Measurements from ENCODE around the gene TGFBR1.

Gene TGFBR1

DNA sequence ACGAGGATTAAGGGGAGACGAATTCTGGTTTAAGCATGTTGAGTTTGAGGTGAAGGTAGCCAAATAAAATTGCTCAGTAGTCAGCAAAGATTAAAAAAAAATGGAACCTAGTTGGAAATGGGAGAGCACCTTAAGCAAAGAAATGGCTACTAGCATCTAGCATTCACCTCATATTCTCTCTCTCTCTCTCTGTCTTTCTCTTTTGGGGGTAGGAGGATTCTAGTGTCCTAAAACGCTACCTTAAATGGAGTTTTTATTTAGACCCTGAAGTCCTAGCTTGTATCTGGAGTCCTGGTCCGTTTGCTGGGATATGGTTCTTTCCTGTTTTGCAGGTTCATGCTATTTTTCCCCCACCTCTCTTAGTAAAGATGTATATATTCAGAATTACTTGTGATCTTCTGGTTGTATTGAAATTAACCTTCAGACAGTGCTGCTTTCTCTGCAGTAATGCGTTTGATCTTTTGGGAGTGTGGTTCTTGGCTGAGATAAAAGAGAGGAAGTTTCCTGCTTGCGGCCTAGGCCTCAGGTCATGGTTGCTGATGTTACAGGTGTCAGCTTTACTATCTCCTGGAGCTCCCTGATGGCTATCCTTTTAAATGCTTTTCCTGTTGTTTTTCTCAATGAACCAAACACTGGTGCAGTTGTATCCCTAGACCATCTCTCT is 8.0 kb downstream of the TGFBR1 start:
- CTCF ChIA-PET = interaction anchor here (0.7 to 2.3 kb wide), 4 partner anchors 9 to 264 kb away, joined by 3 to 9 read pairs (median 4); no protein-coding TSS in a partner anchor
- POLR2A ChIA-PET = no interaction called here
- no peak overlapping the region for H3K4me3 ChIP-seq (ENCODE audit: low read depth, low read length)
- TF ChIP-seq ZNF132 (tag by site-specific recombination; IDR thresholded peaks at IDR 0.05; ENCODE audit: borderline replicate concordance) = no peak
- no peak for TF ChIP-seq YY2 (tag by site-specific recombination; IDR thresholded peaks at IDR 0.05)
- TF ChIP-seq, protein P1, sequence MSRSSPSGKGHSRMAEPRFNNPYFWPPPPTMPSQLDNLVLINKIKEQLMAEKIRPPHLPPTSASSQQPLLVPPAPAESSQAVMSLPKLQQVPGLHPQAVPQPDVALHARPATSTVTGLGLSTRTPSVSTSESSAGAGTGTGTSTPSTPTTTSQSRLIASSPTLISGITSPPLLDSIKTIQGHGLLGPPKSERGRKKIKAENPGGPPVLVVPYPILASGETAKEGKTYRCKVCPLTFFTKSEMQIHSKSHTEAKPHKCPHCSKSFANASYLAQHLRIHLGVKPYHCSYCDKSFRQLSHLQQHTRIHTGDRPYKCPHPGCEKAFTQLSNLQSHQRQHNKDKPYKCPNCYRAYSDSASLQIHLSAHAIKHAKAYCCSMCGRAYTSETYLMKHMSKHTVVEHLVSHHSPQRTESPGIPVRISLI (tag by site-specific recombination; IDR thresholded peaks at IDR 0.05) = no peak
- TF ChIP-seq, protein P2, sequence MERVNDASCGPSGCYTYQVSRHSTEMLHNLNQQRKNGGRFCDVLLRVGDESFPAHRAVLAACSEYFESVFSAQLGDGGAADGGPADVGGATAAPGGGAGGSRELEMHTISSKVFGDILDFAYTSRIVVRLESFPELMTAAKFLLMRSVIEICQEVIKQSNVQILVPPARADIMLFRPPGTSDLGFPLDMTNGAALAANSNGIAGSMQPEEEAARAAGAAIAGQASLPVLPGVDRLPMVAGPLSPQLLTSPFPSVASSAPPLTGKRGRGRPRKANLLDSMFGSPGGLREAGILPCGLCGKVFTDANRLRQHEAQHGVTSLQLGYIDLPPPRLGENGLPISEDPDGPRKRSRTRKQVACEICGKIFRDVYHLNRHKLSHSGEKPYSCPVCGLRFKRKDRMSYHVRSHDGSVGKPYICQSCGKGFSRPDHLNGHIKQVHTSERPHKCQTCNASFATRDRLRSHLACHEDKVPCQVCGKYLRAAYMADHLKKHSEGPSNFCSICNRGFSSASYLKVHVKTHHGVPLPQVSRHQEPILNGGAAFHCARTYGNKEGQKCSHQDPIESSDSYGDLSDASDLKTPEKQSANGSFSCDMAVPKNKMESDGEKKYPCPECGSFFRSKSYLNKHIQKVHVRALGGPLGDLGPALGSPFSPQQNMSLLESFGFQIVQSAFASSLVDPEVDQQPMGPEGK (tag by site-specific recombination; IDR thresholded peaks at IDR 0.05) = no peak
- no peak for TF ChIP-seq ZNF513 (tag by site-specific recombination; IDR thresholded peaks at IDR 0.05)
- TF ChIP-seq SCRT2 (tag by site-specific recombination; IDR thresholded peaks at IDR 0.05) = 0 out of 2 replicates have a peak, but pooled peaks have one; percentile 12
- no peak for TF ChIP-seq ZNF292 (tag by site-specific recombination; IDR thresholded peaks at IDR 0.05; ENCODE audit: borderline replicate concordance, low read depth)
- no peaks in the 10 kb centered on the region for H3K36me3 ChIP-seq (ENCODE audit: control insufficient read depth in 2 of 2, insufficient read depth in 1 of 2, low read length in 2 of 2)
- H3K9me3 ChIP-seq (ENCODE audit: control insufficient read depth, insufficient read depth, low read depth, low read length) = no peaks in the 10 kb centered on the region
- H3K4me1 ChIP-seq (ENCODE audit: control insufficient read depth, insufficient read depth, low read length) = peaks cover 7% of the 10 kb centered on the region; the same call in 1 of the 2 replicates
- no peak overlapping the region for H3K27ac ChIP-seq (ENCODE audit: extremely low read depth, low read depth, low read length)

DNA sequence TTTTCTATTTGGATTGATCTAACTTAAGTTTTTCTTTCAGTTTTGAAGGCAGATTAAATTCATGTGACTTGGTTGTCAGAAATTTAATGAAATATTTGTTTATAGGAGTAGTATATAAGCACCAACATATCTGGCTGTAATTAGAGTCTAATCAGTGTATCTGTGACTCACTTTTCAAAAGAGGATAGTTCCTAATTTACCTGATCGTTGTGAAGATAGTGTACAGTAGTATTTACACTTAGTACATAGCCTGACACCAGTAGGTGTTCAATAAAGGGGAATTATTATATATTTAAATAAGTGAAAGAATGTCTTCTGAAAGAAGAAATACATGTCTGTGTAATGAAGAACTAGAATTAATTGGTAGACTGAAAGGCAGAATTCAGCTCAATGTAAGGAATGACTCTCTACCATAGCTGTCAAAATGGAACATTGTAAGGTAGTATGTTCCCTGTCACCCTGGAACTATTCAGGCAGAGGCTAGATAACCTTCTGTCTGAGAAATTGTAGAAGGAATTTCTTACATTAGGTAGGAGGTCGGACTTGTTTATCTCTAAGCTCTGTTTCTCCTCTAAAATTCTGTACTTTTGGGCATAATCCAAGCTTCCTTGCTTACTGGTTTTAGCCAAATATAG is 8.6 kb downstream of the TGFBR1 start:
- Histone ChIP-seq H3K27ac (ENCODE audit: extremely low read depth, low read depth, low read length) (no peak overlapping the region), H3K4me1 (ENCODE audit: control insufficient read depth, insufficient read depth, low read length) (peaks cover 7% of the 10 kb centered on the region; the same call in 1 of the 2 replicates), H3K36me3 (ENCODE audit: control insufficient read depth in 2 of 2, insufficient read depth in 1 of 2, low read length in 2 of 2) (no peaks in the 10 kb centered on the region), H3K9me3 (ENCODE audit: control insufficient read depth, insufficient read depth, low read depth, low read length) (no peaks in the 10 kb centered on the region), H3K4me3 (ENCODE audit: low read depth, low read length) (no peak overlapping the region)
- ChIA-PET CTCF (interaction anchor here (0.7 to 2.3 kb wide), 8 partner anchors 9 to 265 kb away, joined by 3 to 9 read pairs (median 4); partner anchors contain the start of gene TGFBR1), POLR2A (interaction anchor here (1.9 kb wide), 1 partner anchor 10 kb away, joined by 4 read pairs; the partner anchor contains the start of gene TGFBR1)
- TF ChIP-seq GLI4 (tag by site-specific recombination; IDR thresholded peaks at IDR 0.05) (no peak), PRDM4 (tag by site-specific recombination; IDR thresholded peaks at IDR 0.05) (no peak), ZNF354C (tag by site-specific recombination; IDR thresholded peaks at IDR 0.05; ENCODE audit: borderline replicate concordance, low read depth) (no peak), ZNF274 (IDR thresholded peaks at IDR 0.05; ENCODE audit: low read length) (no peak), ZNF274 (tag by site-specific recombination; IDR thresholded peaks at IDR 0.05; ENCODE audit: borderline replicate concordance) (no peak), ZNF610 (tag by site-specific recombination; IDR thresholded peaks at IDR 0.05; ENCODE audit: borderline replicate concordance) (no peak), ZBTB1 (tag by site-specific recombination; IDR thresholded peaks at IDR 0.05) (no peak), MZF1 (tag by site-specific recombination; IDR thresholded peaks at IDR 0.05; ENCODE audit: borderline replicate concordance) (no peak), ZNF473 (tag by site-specific recombination; IDR thresholded peaks at IDR 0.05) (no peak), ZNF837 (tag by site-specific recombination; IDR thresholded peaks at IDR 0.05) (no peak), ZNF629 (tag by site-specific recombination; IDR thresholded peaks at IDR 0.05) (no peak), ZNF16 (tag by site-specific recombination; IDR thresholded peaks at IDR 0.05; ENCODE audit: low read depth) (no peak), ZNF513 (tag by site-specific recombination; IDR thresholded peaks at IDR 0.05) (no peak)
- TF ChIP-seq, protein P3, sequence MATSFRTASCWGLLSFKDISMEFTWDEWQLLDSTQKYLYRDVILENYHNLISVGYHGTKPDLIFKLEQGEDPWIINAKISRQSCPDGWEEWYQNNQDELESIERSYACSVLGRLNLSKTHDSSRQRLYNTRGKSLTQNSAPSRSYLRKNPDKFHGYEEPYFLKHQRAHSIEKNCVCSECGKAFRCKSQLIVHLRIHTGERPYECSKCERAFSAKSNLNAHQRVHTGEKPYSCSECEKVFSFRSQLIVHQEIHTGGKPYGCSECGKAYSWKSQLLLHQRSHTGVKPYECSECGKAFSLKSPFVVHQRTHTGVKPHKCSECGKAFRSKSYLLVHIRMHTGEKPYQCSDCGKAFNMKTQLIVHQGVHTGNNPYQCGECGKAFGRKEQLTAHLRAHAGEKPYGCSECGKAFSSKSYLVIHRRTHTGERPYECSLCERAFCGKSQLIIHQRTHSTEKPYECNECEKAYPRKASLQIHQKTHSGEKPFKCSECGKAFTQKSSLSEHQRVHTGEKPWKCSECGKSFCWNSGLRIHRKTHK (tag by site-specific recombination; IDR thresholded peaks at IDR 0.05) = no peak
- TF ChIP-seq, protein P4, sequence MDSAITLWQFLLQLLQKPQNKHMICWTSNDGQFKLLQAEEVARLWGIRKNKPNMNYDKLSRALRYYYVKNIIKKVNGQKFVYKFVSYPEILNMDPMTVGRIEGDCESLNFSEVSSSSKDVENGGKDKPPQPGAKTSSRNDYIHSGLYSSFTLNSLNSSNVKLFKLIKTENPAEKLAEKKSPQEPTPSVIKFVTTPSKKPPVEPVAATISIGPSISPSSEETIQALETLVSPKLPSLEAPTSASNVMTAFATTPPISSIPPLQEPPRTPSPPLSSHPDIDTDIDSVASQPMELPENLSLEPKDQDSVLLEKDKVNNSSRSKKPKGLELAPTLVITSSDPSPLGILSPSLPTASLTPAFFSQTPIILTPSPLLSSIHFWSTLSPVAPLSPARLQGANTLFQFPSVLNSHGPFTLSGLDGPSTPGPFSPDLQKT (IDR thresholded peaks at IDR 0.05; ENCODE audit: borderline replicate concordance, low read depth, low read length) = no peak

Measured in HEK293 (cell line).